Pancreas (tissue), 10 donors: ENCODE data around the gene TMEM91. TPM values are rescaled to one million over a fixed set of nuclear protein-coding genes. Genes with fewer than 3 reads are reported as not detected.

Experiments used
- ATAC-seq, 4 donors: fragments of 200-7000 bp; cut with Tn5 transposase; one replicate each; pipeline versions ENCODE4 v1.8.0 to v1.9.1; 2020; ENCODE audit warnings: mild to moderate bottlenecking in 4 of 4, moderate library complexity in 4 of 4
- DNase-seq, 6 donors: peaks; one replicate each; pipeline ENCODE4 v3.0.0-alpha.2; 2020
- FAIRE-seq: peaks from 2 replicates; lab custom pipeline; 2012; peaks lifted over from hg19 to GRCh38; lab: Jason Lieb, UNC
- H3K27ac ChIP-seq, 4 donors: fragments of 200-600 bp; sonication (generic); 1 replicate in 3 of 4; 2 replicates in 1 of 4; pipeline versions ENCODE4 v1.5.0 to v1.8.0; 2020
- H3K27me3 ChIP-seq, 4 donors: fragments of 200-600 bp; one replicate each; pipeline ENCODE4 v1.8.0; 2021
- H3K36me3 ChIP-seq, 3 donors: fragments of 200-600 bp; sonication (generic) in 1 of 3; one replicate each; pipeline versions ENCODE4 v1.5.0 to v1.8.0; 2020 to 2021
- H3K4me1 ChIP-seq, 3 donors: fragments of 200-600 bp; one replicate each; pipeline ENCODE4 v1.8.0; 2021
- H3K4me3 ChIP-seq, 4 donors: fragments of 200-600 bp; sonication (generic) in 2 of 4; one replicate each; pipeline versions ENCODE4 v1.5.0 to v1.8.0; 2020 to 2021
- H3K9me3 ChIP-seq, 4 donors: fragments of 200-600 bp; one replicate each; pipeline ENCODE4 v1.8.0; 2021
- CTCF ChIP-seq, 4 donors: fragments of 200-600 bp; sonication (generic) in 3 of 4; IDR thresholded peaks; one replicate each; pipeline versions ENCODE4 v1.5.0 to v1.8.0; 2021; ENCODE audit warnings: antibody characterized with exemption in 4 of 4
- WGBS, 2 donors: extraction: QIAGEN DNeasy Blood & Tissue Kit; methylation state at CpG; one replicate each; pipeline ENCODE4 v1.1.7; 2013; 5-methylcytosine and 5-hydroxymethylcytosine counted together
- intact Hi-C, 3 donors: fragments of 100-400 bp; cut with DNase I; formaldehyde crosslinking; loops; one replicate each; pipeline versions ENCODE4 v1.11.1 to v1.14.2; 2022
- polyA plus RNA-seq, 2 donors: library from polyadenylated mRNA; stranded (reverse); fragments of 200-250 nt; gene quantifications; one replicate each; pipeline ENCODE4 v1.2.3, GENCODE V29; 2013
- total RNA-seq, 6 donors: library from RNA; stranded (reverse); fragmentation: NEBNext Ultra II Directional in 4 of 6; extraction: Animal tissue kit (Norgen Biotek cat#: 25700) in 4 of 6; gene quantifications; one replicate each; pipeline versions ENCODE4 v1.2.1 to v1.2.4, GENCODE V29; 2021 to 2023
- donor health status: healthy with polysubstance abuse.
- donor health status: DM: no; HTN: no; CAD: no; lungs with moderate emphysema.
- donor health status: DM: no; HTN: no; CAD: no.
- donor health status: control.
- donor health status: control.
- donor health status: Bipolar disorder and iron deficiency.
- donor health status: DM: yes; HTN: yes; CAD: no.
- donor health status: DM: no; HTN: no; CAD: no.
- donor health status: DM: no; HTN: no; CAD: no.
- donor health status: DM: yes; HTN: yes; CAD: no.

Gene TMEM91
- total and polyA plus RNA-seq, 8 donors = 3.8 to 33.0 (median 5.4) TPM

DNA sequence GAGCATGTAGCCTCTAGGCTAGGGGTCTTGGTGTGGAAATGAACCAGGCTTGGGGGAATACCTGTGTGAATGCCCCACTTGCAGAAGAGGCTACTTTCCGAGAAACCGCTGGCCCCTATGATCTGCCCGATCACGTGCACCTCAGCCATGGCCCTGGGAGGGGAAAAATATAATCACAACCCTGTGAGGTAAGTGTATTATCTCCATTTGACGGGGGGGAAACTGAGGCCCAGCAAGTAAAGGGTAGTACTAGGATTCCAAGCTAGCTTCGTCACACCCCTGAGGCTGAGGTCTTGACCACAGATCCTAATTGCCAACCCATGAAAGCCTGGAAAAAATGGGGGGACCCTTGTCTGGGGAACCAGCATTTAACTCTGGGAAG, 13.0 kb upstream of the TMEM91 start:
- no peaks in the 10 kb centered on the region for H3K9me3 ChIP-seq
- peaks cover 4 to 24% (median 18%) of the 10 kb centered on the region in 3 donors for H3K4me1 ChIP-seq
- peak overlapping the region; percentile 93 to 98 (median 96) for H3K27ac ChIP-seq
- ATAC-seq = no peak
- 31 to 43% methylated on average over 6 of the region's 6 CpGs for WGBS, 2 donors
- DNase-seq = peak in 1 of 6 donors; percentile 37
- FAIRE-seq = no peak
- intact Hi-C loops = no loop called here
- H3K36me3 ChIP-seq = no peaks in the 10 kb centered on the region
- H3K27me3 ChIP-seq = no peaks in the 10 kb centered on the region
- TF ChIP-seq CTCF (IDR thresholded peaks at IDR 0.05) = no peak
- H3K4me3 ChIP-seq = peak overlapping the region; percentile 46 to 73 (median 54)

DNA sequence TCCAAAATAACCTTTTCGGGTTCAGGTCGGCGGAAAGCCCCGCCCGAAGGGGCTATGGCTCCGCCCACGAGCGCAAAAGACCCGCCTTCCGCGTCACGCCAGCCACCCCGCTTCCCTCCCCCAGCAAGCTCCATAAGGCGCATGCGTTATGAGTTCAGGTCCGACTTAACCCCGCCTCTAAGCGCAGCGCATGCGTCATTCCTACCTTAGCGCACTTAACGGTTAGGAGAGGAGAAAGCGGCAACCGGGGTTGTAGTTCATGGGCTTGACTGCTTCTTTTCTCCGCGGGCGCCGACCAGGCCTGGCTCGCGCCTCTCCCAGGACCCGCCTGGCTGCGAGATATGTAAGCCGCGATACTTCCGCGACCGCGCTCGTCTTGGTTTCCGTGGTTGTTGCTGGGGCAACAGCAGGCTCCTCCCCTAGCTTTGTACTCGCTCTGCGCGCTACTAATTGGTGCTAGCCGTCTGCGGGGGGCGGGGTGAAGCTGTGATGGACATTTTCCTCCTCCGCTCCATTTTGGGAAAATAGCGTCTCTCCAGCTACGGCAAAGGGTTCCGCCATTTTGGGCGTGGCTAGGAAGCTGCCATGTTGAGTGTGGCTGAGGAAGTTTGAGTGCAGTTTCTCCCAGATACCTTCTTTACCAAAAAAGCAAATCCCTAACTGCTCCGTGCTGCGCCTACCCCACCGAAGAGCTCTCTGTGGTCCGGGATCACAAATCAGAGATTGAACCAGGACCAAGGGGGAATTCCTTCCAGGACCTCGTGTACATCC, 12.4 kb upstream of the TMEM91 start, which contains the start of gene B9D2:
B9D2 (minus strand) TSS at position 397 of the 771 bp plus-strand sequence. CDS start 630 bp downstream, outside the sequence.
- TF ChIP-seq CTCF (IDR thresholded peaks at IDR 0.05) = no peak
- ATAC-seq (peak; percentile 91 to 95 (median 93)), DNase-seq (peak; percentile 94 to 99 (median 98)), FAIRE-seq (peak; percentile 34)
- no peaks in the 10 kb centered on the region for H3K9me3 ChIP-seq
- H3K4me3 ChIP-seq = peak within 1 kb of the TSS; percentile 46 to 73 (median 54)
- H3K4me1 ChIP-seq = peaks cover 4 to 26% (median 20%) of the 10 kb centered on the region in 3 donors
- intact Hi-C loops = no loop called here
- WGBS, 2 donors = 0% methylated on average over 55 to 56 of the region's 56 CpGs
- no peaks in the 10 kb centered on the region for H3K27me3 ChIP-seq
- no peaks in the 10 kb centered on the region for H3K36me3 ChIP-seq
- H3K27ac ChIP-seq = peak within 1 kb of the TSS; percentile 93 to 98 (median 96)

DNA sequence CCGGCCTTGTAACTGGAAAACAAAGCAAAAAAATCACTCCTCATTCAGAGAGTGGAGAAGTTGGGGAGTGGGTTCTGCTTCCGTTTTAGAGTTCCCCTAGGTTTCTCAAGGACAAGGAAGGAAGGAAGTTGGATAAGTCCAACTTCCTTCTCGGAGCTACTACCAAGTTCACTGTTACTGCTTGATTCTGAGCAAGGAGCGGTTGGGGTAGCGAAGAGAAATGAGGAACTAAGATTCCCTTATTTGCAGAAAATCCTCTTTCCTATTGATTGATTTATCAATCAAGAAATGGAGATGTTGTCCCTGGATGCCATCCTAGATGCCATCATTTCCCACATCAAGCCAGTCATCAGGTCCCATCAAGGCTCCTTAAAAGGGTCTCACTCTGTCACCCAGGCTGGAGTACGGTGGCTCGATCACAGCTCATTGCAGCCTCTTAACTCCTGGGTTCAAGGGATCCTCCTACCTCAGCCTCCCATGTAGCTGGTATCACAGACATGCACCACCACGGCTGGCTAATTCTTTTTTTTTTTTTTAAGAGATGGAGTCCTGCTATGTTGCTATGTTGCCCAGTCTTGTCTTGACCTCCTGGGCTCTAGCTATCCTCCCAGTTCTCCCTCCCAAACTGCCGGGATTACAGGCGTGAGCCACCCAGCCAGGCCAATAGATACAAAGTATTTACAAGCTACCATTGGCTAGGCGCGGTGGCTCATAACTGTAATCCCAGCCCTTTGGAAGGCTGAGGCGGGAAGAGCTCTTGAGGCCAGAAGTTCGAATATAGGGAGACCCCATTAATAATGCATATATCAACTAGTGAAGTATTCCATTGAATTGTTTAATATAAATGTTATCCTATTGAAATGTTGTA, 11.6 kb upstream of the TMEM91 start:
- Histone ChIP-seq H3K36me3 (no peaks in the 10 kb centered on the region), H3K27me3 (no peaks in the 10 kb centered on the region), H3K4me3 (peak overlapping the region; percentile 46 to 73 (median 54)), H3K4me1 (peaks cover 4 to 26% (median 20%) of the 10 kb centered on the region in 3 donors), H3K9me3 (no peaks in the 10 kb centered on the region), H3K27ac (peak overlapping the region; percentile 93 to 98 (median 96))
- no peak for TF ChIP-seq CTCF (IDR thresholded peaks at IDR 0.05)
- 75 to 79% methylated on average over 14 of the region's 14 CpGs for WGBS, 2 donors
- DNase-seq (no peak), FAIRE-seq (no peak), ATAC-seq (no peak)
- intact Hi-C loops = no loop called here

DNA sequence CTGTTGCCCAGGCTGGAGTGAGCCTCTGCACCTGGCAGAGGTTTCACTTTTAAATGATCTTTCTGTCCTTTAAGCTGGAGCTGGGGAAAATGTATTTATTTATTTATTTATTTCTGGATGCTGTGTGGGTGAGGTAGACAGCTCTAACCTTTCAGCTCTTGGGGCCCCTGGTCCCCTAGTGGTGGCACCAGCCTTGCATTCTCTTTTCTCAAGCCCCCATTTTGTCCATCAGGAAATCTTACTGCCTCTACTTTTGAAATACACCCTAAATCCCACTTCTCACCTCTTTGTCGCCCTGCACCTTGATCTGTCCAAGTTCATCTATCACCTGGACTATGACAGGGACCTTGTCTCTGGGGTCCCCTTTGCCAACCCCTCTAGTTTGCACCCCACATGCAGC, 10.2 kb upstream of the TMEM91 start:
- Histone ChIP-seq H3K4me3 (no peak overlapping the region), H3K36me3 (no peaks in the 10 kb centered on the region), H3K27me3 (no peaks in the 10 kb centered on the region), H3K9me3 (no peaks in the 10 kb centered on the region), H3K4me1 (peaks cover 4 to 26% (median 20%) of the 10 kb centered on the region in 3 donors), H3K27ac (no peak overlapping the region)
- no peak for TF ChIP-seq CTCF (IDR thresholded peaks at IDR 0.05)
- ATAC-seq (no peak), FAIRE-seq (no peak), DNase-seq (no peak)
- intact Hi-C loops = no loop called here
- WGBS, 2 donors = 93 to 100% methylated on average over 1 of the region's 1 CpG
